Loucy (cell line): ENCODE results near the gene ZNF79.

Source experiments
- CTCF ChIP-seq: fragments of 200-600 bp; sonication (generic); conservative IDR thresholded peaks from 2 replicates; pipeline ENCODE4 v1.5.1; 2014; ENCODE audit warnings: mild to moderate bottlenecking, antibody characterized with exemption, low read length
- EZH2phosphoT487 ChIP-seq: fragments of 200-600 bp; IDR thresholded peaks from 2 replicates; pipeline ENCODE4 v1.6.1; 2018; ENCODE audit warnings: antibody characterized with exemption, mild to moderate bottlenecking, moderate library complexity, borderline replicate concordance

DNA sequence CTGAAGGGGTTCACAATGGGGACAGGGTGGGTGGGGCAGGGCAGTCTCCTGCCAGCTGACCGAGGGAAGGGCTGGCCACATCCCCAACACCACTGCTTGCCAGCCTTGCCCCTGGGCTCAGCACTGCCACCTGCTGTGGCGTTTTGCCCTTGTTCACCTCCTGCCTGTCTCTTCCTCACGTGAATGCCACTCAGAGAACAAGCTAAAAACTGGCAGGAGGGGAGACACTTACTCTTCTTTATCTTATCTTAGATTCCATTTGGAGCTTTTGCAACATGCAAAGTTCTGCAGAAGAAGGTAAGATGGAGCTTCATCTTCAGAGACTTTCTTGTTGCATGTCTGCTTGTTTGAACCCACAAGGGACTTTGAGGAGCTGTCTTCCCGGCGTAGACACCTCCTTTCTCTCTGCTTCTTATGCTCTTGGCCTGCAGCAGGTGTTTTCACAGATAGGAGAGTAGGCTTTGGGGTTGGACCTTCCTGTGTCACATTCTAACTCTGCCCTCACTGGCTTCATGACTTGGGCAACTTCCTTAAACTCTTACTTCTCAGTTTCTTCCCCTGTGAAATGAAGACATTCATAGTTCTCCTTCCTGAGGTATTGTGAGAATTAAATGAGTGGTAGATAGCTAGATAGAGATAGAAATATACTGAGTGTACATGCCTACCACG, 31.3 kb downstream of the ZNF79 start:
- peak; percentile 72 for TF ChIP-seq CTCF
- TF ChIP-seq EZH2phosphoT487 = no peak
